ENCODE data around the gene INPP4B.
"Not testable (repeated sequence)": the region's sequence is repeated elsewhere in the genome, so short reads cannot be mapped to it uniquely, and the experiment has no call there.

Gene INPP4B

GRCh38 chr4:142079959-142080358 is 766.1 kb downstream of the INPP4B start:
- Histone ChIP-seq H3K27ac (replicated peaks; ENCODE audit: low read length) (no peak overlapping the region), H2BK5ac (ENCODE audit: low read length) (no peak overlapping the region), H3K23ac (ENCODE audit: low read depth, low read length, poor library complexity) (no peak overlapping the region), H4K91ac (ENCODE audit: low read depth, low read length, poor library complexity) (no peak overlapping the region), H2BK12ac (ENCODE audit: low read length) (no peak overlapping the region), H3K4me1 (ENCODE audit: control insufficient read depth in 2 of 2, insufficient read depth in 1 of 2, low read depth in 1 of 2, low read length in 2 of 2) (no peaks in the 10 kb centered on the region), H3K9ac (ENCODE audit: low read depth, low read length, poor library complexity) (no peak overlapping the region), H3K36me3 (replicated peaks in 1 of 2; ENCODE audit: control insufficient read depth in 2 of 2, insufficient read depth in 2 of 2, low read length in 2 of 2) (no peaks in the 10 kb centered on the region), H2AFZ (ENCODE audit: low read length) (no peak overlapping the region), H3K18ac (ENCODE audit: low read length) (no peak overlapping the region), H3K9me3 (replicated peaks in 1 of 2; ENCODE audit: control insufficient read depth in 2 of 2, insufficient read depth in 1 of 2, low read depth in 1 of 2, low read length in 2 of 2) (no peaks in the 10 kb centered on the region), H3K14ac (ENCODE audit: low read length) (no peak overlapping the region), H2BK120ac (ENCODE audit: low read depth, low read length) (no peak overlapping the region), H3K4ac (ENCODE audit: low read length) (no peak overlapping the region), H4K8ac (ENCODE audit: low read depth, low read length) (no peak overlapping the region), H2AK5ac (ENCODE audit: low read depth, low read length) (no peak overlapping the region), H3K79me1 (ENCODE audit: low read depth, low read length) (no peaks in the 10 kb centered on the region), H3K27me3 (ENCODE audit: control insufficient read depth in 3 of 3, insufficient read depth in 3 of 3, low read depth in 1 of 3, low read length in 3 of 3) (no peaks in the 10 kb centered on the region), H3K4me3 (ENCODE audit: low read length in 2 of 2) (no peak overlapping the region), H3K4me2 (ENCODE audit: insufficient read depth, low read length, poor library complexity, severe bottlenecking) (no peak overlapping the region), H2BK15ac (ENCODE audit: low read length) (no peak overlapping the region)
- no CpG with 5 or more reads among the region's 1 CpG for WGBS, 2 donors (ENCODE audit: extremely low coverage in 2 of 2, insufficient read length in 2 of 2, insufficient replicate concordance in 1 of 2)
- no peak for DNase-seq (ENCODE audit: low spot score)

DNA sequence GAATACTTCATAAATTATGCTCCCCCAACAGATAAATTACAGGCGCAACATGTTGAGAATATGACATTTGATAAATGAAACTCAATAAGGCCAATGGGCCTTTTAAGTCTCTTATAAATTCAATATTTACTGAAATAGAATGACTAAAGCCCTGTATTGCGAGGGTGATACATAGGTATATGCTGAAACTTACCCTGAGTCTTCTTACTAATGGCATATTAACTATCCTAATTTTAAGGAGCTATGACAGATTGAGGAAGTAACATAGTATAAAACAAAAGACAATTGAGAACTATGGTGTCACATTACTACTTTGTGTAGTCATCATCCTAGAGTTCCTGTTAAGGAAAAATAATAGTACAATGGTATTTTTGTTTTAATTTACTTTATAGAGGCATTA is 769.1 kb downstream of the INPP4B start:
- no peak overlapping the region for H2BK5ac ChIP-seq (ENCODE audit: low read length)
- WGBS, 2 donors (ENCODE audit: extremely low coverage in 2 of 2, insufficient read length in 2 of 2, insufficient replicate concordance in 1 of 2) = no CpG with 5 or more reads among the region's 2 CpGs
- no peak overlapping the region for H4K91ac ChIP-seq (ENCODE audit: low read depth, low read length, poor library complexity)
- no peak overlapping the region for H2AK5ac ChIP-seq (ENCODE audit: low read depth, low read length)
- no peak overlapping the region for H3K27ac ChIP-seq (replicated peaks; ENCODE audit: low read length)
- no peak overlapping the region for H3K4me2 ChIP-seq (ENCODE audit: insufficient read depth, low read length, poor library complexity, severe bottlenecking)
- no peak overlapping the region for H3K14ac ChIP-seq (ENCODE audit: low read length)
- H4K8ac ChIP-seq (ENCODE audit: low read depth, low read length) = no peak overlapping the region
- H2BK15ac ChIP-seq (ENCODE audit: low read length) = no peak overlapping the region
- H3K9me3 ChIP-seq (replicated peaks in 1 of 2; ENCODE audit: control insufficient read depth in 2 of 2, insufficient read depth in 1 of 2, low read depth in 1 of 2, low read length in 2 of 2) = no peaks in the 10 kb centered on the region
- no peaks in the 10 kb centered on the region for H3K79me1 ChIP-seq (ENCODE audit: low read depth, low read length)
- no peak for DNase-seq (ENCODE audit: low spot score)
- H2AFZ ChIP-seq (ENCODE audit: low read length) = no peak overlapping the region
- H2BK120ac ChIP-seq (ENCODE audit: low read depth, low read length) = no peak overlapping the region
- H3K36me3 ChIP-seq (replicated peaks in 1 of 2; ENCODE audit: control insufficient read depth in 2 of 2, insufficient read depth in 2 of 2, low read length in 2 of 2) = no peaks in the 10 kb centered on the region
- H2BK12ac ChIP-seq (ENCODE audit: low read length) = no peak overlapping the region
- H3K23ac ChIP-seq (ENCODE audit: low read depth, low read length, poor library complexity) = no peak overlapping the region
- no peak overlapping the region for H3K4ac ChIP-seq (ENCODE audit: low read length)
- no peak overlapping the region for H3K9ac ChIP-seq (ENCODE audit: low read depth, low read length, poor library complexity)
- no peaks in the 10 kb centered on the region for H3K4me1 ChIP-seq (ENCODE audit: control insufficient read depth in 2 of 2, insufficient read depth in 1 of 2, low read depth in 1 of 2, low read length in 2 of 2)
- H3K27me3 ChIP-seq (ENCODE audit: control insufficient read depth in 3 of 3, insufficient read depth in 3 of 3, low read depth in 1 of 3, low read length in 3 of 3) = no peaks in the 10 kb centered on the region
- H3K4me3 ChIP-seq (ENCODE audit: low read length in 2 of 2) = no peak overlapping the region
- H3K18ac ChIP-seq (ENCODE audit: low read length) = no peak overlapping the region

- H2BK12ac ChIP-seq (ENCODE audit: low read length); H3K79me1 ChIP-seq (ENCODE audit: low read depth, low read length); H3K27me3 ChIP-seq (ENCODE audit: control insufficient read depth in 3 of 3, insufficient read depth in 3 of 3, low read depth in 1 of 3, low read length in 3 of 3); H3K4me1 ChIP-seq (ENCODE audit: control insufficient read depth in 2 of 2, insufficient read depth in 1 of 2, low read depth in 1 of 2, low read length in 2 of 2); H2AK5ac ChIP-seq (ENCODE audit: low read depth, low read length); H2AFZ ChIP-seq (ENCODE audit: low read length); H3K4me2 ChIP-seq (ENCODE audit: insufficient read depth, low read length, poor library complexity, severe bottlenecking); H2BK15ac ChIP-seq (ENCODE audit: low read length); H3K36me3 ChIP-seq (replicated peaks in 1 of 2; ENCODE audit: control insufficient read depth in 2 of 2, insufficient read depth in 2 of 2, low read length in 2 of 2); H2BK5ac ChIP-seq (ENCODE audit: low read length); H3K9ac ChIP-seq (ENCODE audit: low read depth, low read length, poor library complexity); H3K27ac ChIP-seq (replicated peaks; ENCODE audit: low read length); H3K23ac ChIP-seq (ENCODE audit: low read depth, low read length, poor library complexity); H3K18ac ChIP-seq (ENCODE audit: low read length); H3K4me3 ChIP-seq (ENCODE audit: low read length in 2 of 2); H3K4ac ChIP-seq (ENCODE audit: low read length); H3K9me3 ChIP-seq (replicated peaks in 1 of 2; ENCODE audit: control insufficient read depth in 2 of 2, insufficient read depth in 1 of 2, low read depth in 1 of 2, low read length in 2 of 2); H2BK120ac ChIP-seq (ENCODE audit: low read depth, low read length); H4K8ac ChIP-seq (ENCODE audit: low read depth, low read length); H4K91ac ChIP-seq (ENCODE audit: low read depth, low read length, poor library complexity); H3K14ac ChIP-seq (ENCODE audit: low read length); DNase-seq (ENCODE audit: low spot score): not testable (repeated sequence)
- WGBS, 2 donors (ENCODE audit: extremely low coverage in 2 of 2, insufficient read length in 2 of 2, insufficient replicate concordance in 1 of 2) = no CpG with 5 or more reads among the region's 2 CpGs
Measured at GRCh38 chr4:142068304-142068703, 777.8 kb downstream of the INPP4B start.

DNA sequence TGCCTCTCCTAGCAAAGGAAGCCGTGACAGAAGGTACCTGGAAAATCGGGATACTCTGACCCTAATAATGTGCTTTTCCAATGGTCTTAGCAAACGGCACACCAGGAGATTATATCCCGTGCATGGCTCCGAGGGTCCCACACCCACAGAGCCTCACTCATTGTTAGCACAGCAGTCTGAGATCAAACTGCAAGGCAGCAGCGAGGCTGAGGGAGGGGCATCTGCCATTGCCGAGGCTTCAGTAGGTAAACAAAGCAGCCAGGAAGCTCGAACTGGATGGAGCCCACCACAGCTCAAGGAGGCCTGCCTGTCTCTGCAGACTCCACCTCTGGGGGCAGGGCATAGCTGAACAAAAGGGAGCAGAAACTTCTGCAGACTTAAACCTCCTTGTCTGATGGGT is 779.5 kb downstream of the INPP4B start:
- not testable (repeated sequence) for H2BK5ac ChIP-seq (ENCODE audit: low read length); H3K27me3 ChIP-seq (ENCODE audit: control insufficient read depth in 3 of 3, insufficient read depth in 3 of 3, low read depth in 1 of 3, low read length in 3 of 3); H3K9ac ChIP-seq (ENCODE audit: low read depth, low read length, poor library complexity); H3K4ac ChIP-seq (ENCODE audit: low read length); H3K27ac ChIP-seq (replicated peaks; ENCODE audit: low read length); H3K79me1 ChIP-seq (ENCODE audit: low read depth, low read length); H3K4me3 ChIP-seq (ENCODE audit: low read length in 2 of 2); H3K4me1 ChIP-seq (ENCODE audit: control insufficient read depth in 2 of 2, insufficient read depth in 1 of 2, low read depth in 1 of 2, low read length in 2 of 2); H2AK5ac ChIP-seq (ENCODE audit: low read depth, low read length); H3K18ac ChIP-seq (ENCODE audit: low read length); H4K8ac ChIP-seq (ENCODE audit: low read depth, low read length); H3K23ac ChIP-seq (ENCODE audit: low read depth, low read length, poor library complexity); H3K14ac ChIP-seq (ENCODE audit: low read length); H4K91ac ChIP-seq (ENCODE audit: low read depth, low read length, poor library complexity); H3K36me3 ChIP-seq (replicated peaks in 1 of 2; ENCODE audit: control insufficient read depth in 2 of 2, insufficient read depth in 2 of 2, low read length in 2 of 2); H2BK120ac ChIP-seq (ENCODE audit: low read depth, low read length); DNase-seq (ENCODE audit: low spot score); H3K4me2 ChIP-seq (ENCODE audit: insufficient read depth, low read length, poor library complexity, severe bottlenecking); H3K9me3 ChIP-seq (replicated peaks in 1 of 2; ENCODE audit: control insufficient read depth in 2 of 2, insufficient read depth in 1 of 2, low read depth in 1 of 2, low read length in 2 of 2); H2BK15ac ChIP-seq (ENCODE audit: low read length); H2BK12ac ChIP-seq (ENCODE audit: low read length); H2AFZ ChIP-seq (ENCODE audit: low read length)
- WGBS, 2 donors (ENCODE audit: extremely low coverage in 2 of 2, insufficient read length in 2 of 2, insufficient replicate concordance in 1 of 2) = no CpG with 5 or more reads among the region's 8 CpGs
